Muscle of leg (tissue), 11 donors: ENCODE results near the gene MFSD11. TPM values are rescaled to one million over a fixed set of nuclear protein-coding genes. Genes with fewer than 3 reads are reported as not detected.
"Not testable (repeated sequence)": the region's sequence is repeated elsewhere in the genome, so short reads cannot be mapped to it uniquely, and the experiment has no call there.

ENCODE experiments used
- DNase-seq: peaks from one replicate; pipeline ENCODE4 v3.0.0; 2013
- H3K27ac ChIP-seq: one replicate; pipeline ENCODE4 v1.5.1; 2013; ENCODE audit warnings: mild to moderate bottlenecking, low read length, control low read depth
- H3K27me3 ChIP-seq: one replicate; pipeline ENCODE4 v1.6.1; 2013; ENCODE audit warnings: low read length; ENCODE audit not compliant: control insufficient read depth, insufficient read depth
- H3K36me3 ChIP-seq: one replicate; pipeline ENCODE4 v1.6.1; 2013; ENCODE audit warnings: low read length; ENCODE audit not compliant: control insufficient read depth, insufficient read depth
- H3K4me1 ChIP-seq: one replicate; pipeline ENCODE4 v1.6.1; 2013; ENCODE audit warnings: low read length; ENCODE audit not compliant: control insufficient read depth, insufficient read depth
- H3K4me3 ChIP-seq: one replicate; pipeline ENCODE4 v1.5.1; 2013; ENCODE audit warnings: low read length, control low read depth
- H3K9me3 ChIP-seq: replicated peaks from 2 replicates; pipeline ENCODE4 v1.6.1; 2013; ENCODE audit warnings: low read depth, low read length; ENCODE audit not compliant: control insufficient read depth
- WGBS: methylation state at CpG from one replicate; pipeline ENCODE4 v1.1.5; 2013; ENCODE audit warnings: missing lambda C conversion rate; ENCODE audit not compliant: insufficient coverage; 5-methylcytosine and 5-hydroxymethylcytosine counted together
- polyA plus RNA-seq, 8 donors: library from polyadenylated mRNA; unstranded; fragments of 120-200 nt; gene quantifications; one replicate each; pipeline versions ENCODE4 v1.2.1 to v1.2.3, GENCODE V29; 2013; ENCODE audit warnings: inconsistent platforms in 1 of 8, low replicate concordance in 1 of 8; ENCODE audit not compliant: insufficient read length in 8 of 8, insufficient read depth in 1 of 8
- total RNA-seq: library from RNA; stranded (reverse); fragments of 120-200 nt; gene quantifications from one replicate; pipeline ENCODE4 v1.2.4, GENCODE V29; 2013

The MFSD11 gene
- total and polyA plus RNA-seq, 9 donors, result 28.0 to 38.6 (median 32.0) TPM

- no peaks in the 10 kb centered on the region for H3K9me3 ChIP-seq
- WGBS, result under 1% methylated on average over 60 of the region's 60 CpGs
- peak within 1 kb of the TSS; percentile 99 for H3K27ac ChIP-seq
- peaks cover 42% of the 10 kb centered on the region for H3K36me3 ChIP-seq
- peak within 1 kb of the TSS; percentile 78 for H3K4me3 ChIP-seq
- peak; percentile 99 for DNase-seq
- peaks cover 21% of the 10 kb centered on the region for H3K4me1 ChIP-seq
- H3K27me3 ChIP-seq, result no peaks in the 10 kb centered on the region
These were observed 11.6 kb upstream of the MFSD11 start, which contains the start of gene JMJD6 for GRCh38 chr17:76726231-76726775. TSS of gene JMJD6 (minus strand) at chr17:76726606. CDS start at chr17:76726475, 131 bp downstream.

GRCh38 chr17:76726776-76727718, 10.9 kb upstream of the MFSD11 start, which contains the start of gene METTL23:
TSS of gene METTL23 (plus strand) at chr17:76726839. CDS start at chr17:76729711, 2,872 bp downstream.
- DNase-seq, result peak; percentile 91
- under 1% methylated on average over 56 of the region's 71 CpGs for WGBS
- H3K9me3 ChIP-seq, result no peaks in the 10 kb centered on the region
- H3K27ac ChIP-seq, result peak within 1 kb of the TSS; percentile 99
- H3K4me1 ChIP-seq, result peaks cover 21% of the 10 kb centered on the region
- H3K27me3 ChIP-seq, result no peaks in the 10 kb centered on the region
- peak within 1 kb of the TSS; percentile 78 for H3K4me3 ChIP-seq
- peaks cover 40% of the 10 kb centered on the region for H3K36me3 ChIP-seq

GRCh38 chr17:76727745-76728456, 10.0 kb upstream of the MFSD11 start:
- DNase-seq, result peak; percentile 39

GRCh38 chr17:76731800-76732733, 5.9 kb upstream of the MFSD11 start:
- not testable (repeated sequence) for H3K4me3 ChIP-seq, H3K9me3 ChIP-seq, H3K27me3 ChIP-seq, DNase-seq, H3K27ac ChIP-seq
- Histone ChIP-seq H3K36me3 (peaks cover 44% of the 10 kb centered on the region), H3K4me1 (peaks cover 17% of the 10 kb centered on the region)
- WGBS, result 81% methylated on average over 9 of the region's 13 CpGs

More at GRCh38 chr17:76727745-76728456, 10.0 kb upstream of the MFSD11 start:
- H3K27me3 ChIP-seq, result no peaks in the 10 kb centered on the region
- peak overlapping the region; percentile 99 for H3K27ac ChIP-seq
- no peaks in the 10 kb centered on the region for H3K9me3 ChIP-seq
- peaks cover 36% of the 10 kb centered on the region for H3K36me3 ChIP-seq
- 76% methylated on average over 13 of the region's 18 CpGs for WGBS
- H3K4me1 ChIP-seq, result peaks cover 22% of the 10 kb centered on the region
- H3K4me3 ChIP-seq, result peak overlapping the region; percentile 78

- no CpG with 5 or more reads among the region's 3 CpGs for WGBS
- H3K27ac ChIP-seq, result no peak overlapping the region
- H3K9me3 ChIP-seq, result no peaks in the 10 kb centered on the region
- H3K4me3 ChIP-seq, result no peak overlapping the region
- H3K4me1 ChIP-seq, result peaks cover 8% of the 10 kb centered on the region
- peaks cover 44% of the 10 kb centered on the region for H3K36me3 ChIP-seq
- DNase-seq, result no peak
- H3K27me3 ChIP-seq, result no peaks in the 10 kb centered on the region
These were observed 4.9 kb upstream of the MFSD11 start for GRCh38 chr17:76732734-76733617.

GRCh38 chr17:76733618-76733957, 4.3 kb upstream of the MFSD11 start:
- H3K36me3 ChIP-seq, result peaks cover 44% of the 10 kb centered on the region
- no peaks in the 10 kb centered on the region for H3K9me3 ChIP-seq
- H3K27ac ChIP-seq, result no peak overlapping the region
- no peak overlapping the region for H3K4me3 ChIP-seq
- H3K4me1 ChIP-seq, result peaks cover 7% of the 10 kb centered on the region
- H3K27me3 ChIP-seq, result no peaks in the 10 kb centered on the region
- no peak for DNase-seq
- no CpG with 5 or more reads among the region's 1 CpG for WGBS

GRCh38 chr17:76734080-76734840, 3.7 kb upstream of the MFSD11 start:
- H3K27ac ChIP-seq, result no peak overlapping the region
- WGBS, result 14% methylated on average over 3 of the region's 8 CpGs
- peaks cover 43% of the 10 kb centered on the region for H3K36me3 ChIP-seq
- peaks cover 7% of the 10 kb centered on the region for H3K4me1 ChIP-seq
- H3K4me3 ChIP-seq, result no peak overlapping the region
- no peaks in the 10 kb centered on the region for H3K27me3 ChIP-seq
- DNase-seq, result no peak
- no peaks in the 10 kb centered on the region for H3K9me3 ChIP-seq

GRCh38 chr17:76735006-76735405, 2.9 kb upstream of the MFSD11 start:
- peaks cover 39% of the 10 kb centered on the region for H3K36me3 ChIP-seq
- H3K4me1 ChIP-seq, result peaks cover 10% of the 10 kb centered on the region
- H3K27me3 ChIP-seq, result no peaks in the 10 kb centered on the region
- H3K4me3 ChIP-seq, result peak overlapping the region; percentile 95
- WGBS, result 30% methylated on average over 3 of the region's 5 CpGs
- no peaks in the 10 kb centered on the region for H3K9me3 ChIP-seq
- DNase-seq, result peak; percentile 46
- peak overlapping the region; percentile 90 for H3K27ac ChIP-seq
